Measurements from ENCODE around the gene ATOSA. TPM values are rescaled to one million over a fixed set of nuclear protein-coding genes. Genes with fewer than 3 reads are reported as not detected.

The ATOSA gene
- total and polyA plus RNA-seq, 2 of the 13 experiments (the other 11 are each of a cell fraction or from before 2014, with no cell fraction given): 6.6 to 16.3 TPM

GRCh38 chr15:52698514-52698913 lies 19.3 kb upstream of the ATOSA start:
- no peaks in the 10 kb centered on the region for H3K27me3 ChIP-seq (ENCODE audit: control insufficient read depth in 1 of 2, insufficient read depth in 2 of 2, low read length in 2 of 2)
- no peak overlapping the region for H2AFZ ChIP-seq (ENCODE audit: low read length)
- DNase-seq (ENCODE audit: low spot score) (no peak), FAIRE-seq (no peak), ATAC-seq (no peak)
- BruUV-seq (replicated peaks): no TSS peak
- CTCF ChIA-PET (ENCODE audit: low intra/inter-chr PET ratio, low total read pairs): no interaction called here
- POLR2A ChIA-PET: no interaction called here
- WGBS (ENCODE audit: low lambda C conversion rate): 0% methylated on average over 1 of the region's 1 CpG
- H3K4me1 ChIP-seq (ENCODE audit: insufficient read depth, low read length): no peaks in the 10 kb centered on the region
- no peaks in the 10 kb centered on the region for H3K9me3 ChIP-seq (ENCODE audit: low read length)
- H3K36me3 ChIP-seq (replicated peaks in 1 of 2; ENCODE audit: control insufficient read depth in 1 of 2, insufficient read depth in 2 of 2, low read length in 2 of 2): no peaks in the 10 kb centered on the region
- no peaks in the 10 kb centered on the region for H4K20me1 ChIP-seq (ENCODE audit: insufficient read depth, low read length)
- H3K9ac ChIP-seq (ENCODE audit: insufficient read depth, low read depth, low read length): no peak overlapping the region
- TF ChIP-seq KIAA2018 (CRISPR knock-in tag; IDR thresholded peaks at IDR 0.05; ENCODE audit: borderline replicate concordance) (no peak), ZFYVE20 (CRISPR knock-in tag; IDR thresholded peaks at IDR 0.05; ENCODE audit: borderline replicate concordance, low read depth) (no peak), ZSCAN21 (CRISPR knock-in tag; IDR thresholded peaks at IDR 0.05; ENCODE audit: borderline replicate concordance) (no peak), ZSCAN9 (CRISPR knock-in tag; IDR thresholded peaks at IDR 0.05; ENCODE audit: borderline replicate concordance) (no peak), ZNF713 (CRISPR knock-in tag; IDR thresholded peaks at IDR 0.05) (no peak), ZNF543 (CRISPR knock-in tag; IDR thresholded peaks at IDR 0.05) (no peak)
- TF ChIP-seq, protein P1, sequence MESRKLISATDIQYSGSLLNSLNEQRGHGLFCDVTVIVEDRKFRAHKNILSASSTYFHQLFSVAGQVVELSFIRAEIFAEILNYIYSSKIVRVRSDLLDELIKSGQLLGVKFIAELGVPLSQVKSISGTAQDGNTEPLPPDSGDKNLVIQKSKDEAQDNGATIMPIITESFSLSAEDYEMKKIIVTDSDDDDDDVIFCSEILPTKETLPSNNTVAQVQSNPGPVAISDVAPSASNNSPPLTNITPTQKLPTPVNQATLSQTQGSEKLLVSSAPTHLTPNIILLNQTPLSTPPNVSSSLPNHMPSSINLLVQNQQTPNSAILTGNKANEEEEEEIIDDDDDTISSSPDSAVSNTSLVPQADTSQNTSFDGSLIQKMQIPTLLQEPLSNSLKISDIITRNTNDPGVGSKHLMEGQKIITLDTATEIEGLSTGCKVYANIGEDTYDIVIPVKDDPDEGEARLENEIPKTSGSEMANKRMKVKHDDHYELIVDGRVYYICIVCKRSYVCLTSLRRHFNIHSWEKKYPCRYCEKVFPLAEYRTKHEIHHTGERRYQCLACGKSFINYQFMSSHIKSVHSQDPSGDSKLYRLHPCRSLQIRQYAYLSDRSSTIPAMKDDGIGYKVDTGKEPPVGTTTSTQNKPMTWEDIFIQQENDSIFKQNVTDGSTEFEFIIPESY (CRISPR knock-in tag; IDR thresholded peaks at IDR 0.05): no peak
- no peaks in the 10 kb centered on the region for H3K79me2 ChIP-seq (ENCODE audit: insufficient read depth, low read length)
- H3K27ac ChIP-seq (ENCODE audit: extremely low read length, insufficient read depth, low read length): no peak overlapping the region
- in situ Hi-C loops (cut with HindIII; ENCODE audit: extremely low pct_ligation_motif_present, low pct_unique_long_range_greater_than_20kb): no loop called here
- H3K4me3 ChIP-seq (replicated peaks in 1 of 3; ENCODE audit: insufficient read depth in 1 of 3, low read depth in 2 of 3, low read length in 3 of 3): no peak overlapping the region
- intact Hi-C loops (cut with micrococcal nuclease; ENCODE audit: unreplicated experiment): no loop called here
- no peak overlapping the region for H3K4me2 ChIP-seq (ENCODE audit: low read depth, low read length)

Data from HepG2 (cell line).